GM10248 (cell line): ENCODE data around the gene CADM2.

Experiments
- CTCF ChIA-PET: fragments of 300-600 bp; sonication (Branson Sonifier 250); formaldehyde crosslinking; extraction: SDS; loops from one replicate; lab custom pipeline; 2021; ENCODE audit warnings: antibody characterized with exemption; lab: Yijun Ruan, JAX
- POLR2A ChIA-PET: fragments of 350-650 bp; sonication (Branson Sonifier 250); formaldehyde crosslinking; extraction: SDS; loops from one replicate; lab custom pipeline; 2020; ENCODE audit warnings: antibody characterized with exemption; lab: Yijun Ruan, JAX
- DNase-seq: peaks from one replicate; pipeline ENCODE4 v3.0.0; 2012; ENCODE audit errors: extremely low spot score
- TF ChIP-seq, protein P1 (sequence below): IDR thresholded peaks from 2 replicates; pipeline ENCODE4 v1.5.1; 2012; ENCODE audit warnings: mild to moderate bottlenecking, low read depth; ENCODE audit errors: extremely low read depth, missing control alignments, control extremely low read depth

Gene CADM2

DNA sequence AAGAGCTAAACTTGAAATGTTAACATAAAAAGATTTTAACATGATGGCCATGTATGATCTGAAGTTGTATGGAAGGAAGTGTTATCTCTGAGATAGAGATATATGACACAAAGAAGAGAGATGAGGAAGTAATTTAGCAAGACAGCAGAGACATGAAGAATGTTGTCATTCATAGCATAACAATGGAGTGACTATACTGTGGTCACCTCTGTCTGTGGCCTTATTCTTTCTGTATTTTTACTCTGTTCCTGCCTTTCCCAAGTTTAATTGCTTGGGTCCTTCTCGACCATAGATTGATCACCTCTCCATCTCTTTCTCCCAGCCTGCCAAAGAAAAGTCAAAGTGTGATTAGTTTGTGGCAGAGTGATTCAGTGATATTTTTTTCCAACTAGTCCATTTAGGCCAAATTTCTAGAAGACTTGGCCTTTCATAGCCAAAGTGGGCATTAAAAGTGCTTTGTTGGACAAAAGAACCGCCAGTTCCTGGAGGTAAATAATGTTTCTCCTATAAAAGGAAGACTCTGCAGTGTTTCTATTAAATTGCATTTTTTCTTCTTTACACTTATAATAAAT is 711.9 kb downstream of the CADM2 start:
- no peak for DNase-seq
- POLR2A ChIA-PET: no interaction called here
- CTCF ChIA-PET: interaction anchor here (0.8 to 1.5 kb wide), 3 partner anchors 10 to 12 kb away, joined by 3 read pairs; no protein-coding TSS in a partner anchor
- TF ChIP-seq, protein P1, sequence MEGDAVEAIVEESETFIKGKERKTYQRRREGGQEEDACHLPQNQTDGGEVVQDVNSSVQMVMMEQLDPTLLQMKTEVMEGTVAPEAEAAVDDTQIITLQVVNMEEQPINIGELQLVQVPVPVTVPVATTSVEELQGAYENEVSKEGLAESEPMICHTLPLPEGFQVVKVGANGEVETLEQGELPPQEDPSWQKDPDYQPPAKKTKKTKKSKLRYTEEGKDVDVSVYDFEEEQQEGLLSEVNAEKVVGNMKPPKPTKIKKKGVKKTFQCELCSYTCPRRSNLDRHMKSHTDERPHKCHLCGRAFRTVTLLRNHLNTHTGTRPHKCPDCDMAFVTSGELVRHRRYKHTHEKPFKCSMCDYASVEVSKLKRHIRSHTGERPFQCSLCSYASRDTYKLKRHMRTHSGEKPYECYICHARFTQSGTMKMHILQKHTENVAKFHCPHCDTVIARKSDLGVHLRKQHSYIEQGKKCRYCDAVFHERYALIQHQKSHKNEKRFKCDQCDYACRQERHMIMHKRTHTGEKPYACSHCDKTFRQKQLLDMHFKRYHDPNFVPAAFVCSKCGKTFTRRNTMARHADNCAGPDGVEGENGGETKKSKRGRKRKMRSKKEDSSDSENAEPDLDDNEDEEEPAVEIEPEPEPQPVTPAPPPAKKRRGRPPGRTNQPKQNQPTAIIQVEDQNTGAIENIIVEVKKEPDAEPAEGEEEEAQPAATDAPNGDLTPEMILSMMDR: no peak

DNA sequence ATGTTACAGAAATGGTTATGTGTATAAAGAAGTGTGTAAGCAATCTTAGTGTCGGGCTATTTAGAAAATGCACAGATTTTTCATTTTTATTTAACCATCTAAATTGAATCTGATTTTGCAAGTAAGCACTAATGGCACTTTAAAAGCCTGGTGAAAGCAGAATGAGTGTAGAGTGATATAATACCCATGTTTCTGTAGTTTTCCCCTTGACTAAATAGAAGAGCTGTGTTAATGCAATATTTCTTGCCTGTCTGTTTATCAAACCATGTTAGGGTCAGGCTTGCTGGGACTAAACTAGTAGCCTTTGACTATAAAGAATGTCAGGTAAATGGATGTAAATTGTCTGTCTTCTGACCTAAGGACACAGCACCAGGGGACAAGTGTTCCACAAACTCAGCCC is 714.0 kb downstream of the CADM2 start:
- CTCF ChIA-PET: no interaction called here
- POLR2A ChIA-PET: no interaction called here
- DNase-seq: no peak
- TF ChIP-seq, protein P1: no peak

DNA sequence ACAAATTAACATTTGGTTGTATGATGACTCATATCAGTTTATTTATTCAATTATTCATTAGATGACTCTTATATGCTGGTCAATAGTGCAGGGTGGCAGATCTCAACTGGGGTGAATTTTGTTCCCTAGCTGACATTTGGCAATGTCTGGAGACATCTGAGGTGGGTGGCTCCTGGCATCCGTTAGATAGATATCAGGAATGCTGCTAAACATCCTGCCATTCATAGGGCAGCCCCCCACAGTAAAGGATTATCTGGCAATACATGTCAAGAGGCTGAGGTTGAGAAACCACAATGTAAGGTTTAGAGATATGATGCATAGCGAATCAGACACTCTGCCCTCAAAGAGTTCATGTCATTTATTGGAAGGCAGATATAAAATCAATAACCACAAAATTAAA is 719.9 kb downstream of the CADM2 start:
- ChIA-PET POLR2A (no interaction called here), CTCF (no interaction called here)

DNA sequence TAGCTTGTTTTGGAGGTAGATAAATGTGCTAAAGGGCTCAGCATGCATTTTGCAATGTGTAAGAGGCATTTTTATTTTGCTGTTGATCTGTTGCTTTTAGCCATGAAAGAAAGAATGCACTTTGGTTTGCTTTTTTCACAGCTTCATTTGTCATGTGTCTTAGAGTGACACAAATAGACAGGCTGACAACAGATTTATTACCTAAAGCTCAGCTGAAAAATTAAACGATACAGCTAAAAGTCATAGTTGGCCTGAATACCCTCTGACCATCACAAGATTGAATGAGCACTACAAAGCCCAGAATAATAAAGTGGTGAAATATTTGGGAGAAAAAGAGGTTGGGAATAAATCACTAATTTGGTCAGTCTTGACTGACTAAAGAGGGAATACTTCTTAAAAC is 723.1 kb downstream of the CADM2 start:
- CTCF ChIA-PET: interaction anchor here (1.1 to 1.2 kb wide), 2 partner anchors 12 to 50 kb away, joined by 3 read pairs; no protein-coding TSS in a partner anchor
- TF ChIP-seq, protein P1: no peak
- POLR2A ChIA-PET: no interaction called here
- no peak for DNase-seq

More for the DNA sequence above, 719.9 kb downstream of the CADM2 start:
- DNase-seq: no peak
- TF ChIP-seq, protein P1: no peak

DNA sequence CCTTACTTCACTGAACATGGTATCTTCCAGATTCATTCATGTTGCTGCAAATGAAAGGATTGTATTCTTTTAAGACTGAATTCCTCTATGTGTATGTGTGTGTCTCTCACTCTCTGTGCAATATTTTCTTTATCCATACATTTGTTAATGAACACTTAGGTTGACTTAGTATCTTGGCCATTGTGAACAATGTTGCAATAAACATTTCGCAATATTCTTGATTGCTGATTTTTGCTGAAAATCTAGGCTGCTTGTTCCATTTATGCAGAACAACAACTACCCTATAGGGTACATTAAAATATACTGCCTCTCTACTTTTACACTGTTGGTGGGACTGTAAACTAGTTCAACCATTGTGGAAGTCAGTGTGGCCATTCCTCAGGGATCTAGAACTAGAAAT is 732.4 kb downstream of the CADM2 start:
- TF ChIP-seq, protein P1: no peak
- ChIA-PET CTCF (no interaction called here), POLR2A (no interaction called here)
- no peak for DNase-seq

DNA sequence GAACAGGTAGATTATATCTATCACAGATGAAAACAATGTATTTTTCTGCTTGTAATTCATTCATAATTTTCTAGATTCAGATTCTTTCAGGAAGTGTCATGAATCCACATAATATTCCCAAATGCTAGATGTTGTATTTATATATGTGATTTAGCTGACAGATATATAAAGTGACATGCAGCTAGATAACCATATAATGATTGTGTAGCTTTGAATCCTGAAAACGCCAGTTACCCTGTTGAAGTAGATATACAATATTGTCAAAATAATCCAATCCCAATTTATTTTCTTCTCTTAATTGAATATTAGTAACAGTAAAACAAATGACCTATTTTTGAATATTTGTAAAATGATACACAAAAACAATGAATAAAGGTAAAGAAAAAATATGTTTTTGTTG is 738.4 kb downstream of the CADM2 start:
- no peak for DNase-seq
- TF ChIP-seq, protein P1: no peak
- ChIA-PET CTCF (no interaction called here), POLR2A (no interaction called here)
